GM12878 (cell line): ENCODE results near the gene RPS2. TPM values are rescaled to one million over a fixed set of nuclear protein-coding genes. Genes with fewer than 3 reads are reported as not detected.

Experiments used
- ATAC-seq: fragments of 200-7000 bp; cut with Tn5 transposase; 3 replicates; pipeline ENCODE4 v1.9.1; 2020; ENCODE audit warnings: mild to moderate bottlenecking, moderate library complexity
- BruUV-seq: library from RNA; stranded (reverse); fragments of 400-500 nt; replicated peaks from 2 replicates; lab custom pipeline; 2021; lab: Mats Ljungman, UMichigan
- CTCF ChIA-PET: fragments of 300-600 bp; sonication (Branson Sonifier 250); formaldehyde crosslinking; extraction: SDS; loops from one replicate; lab custom pipeline; 2021; ENCODE audit warnings: inconsistent platforms; lab: Yijun Ruan, JAX
- POLR2A ChIA-PET: fragments of 350-600 bp; formaldehyde crosslinking; extraction: SDS; loops from one replicate; lab custom pipeline; 2021; ENCODE audit warnings: inconsistent platforms; lab: Charles Lee
- RAD21 ChIA-PET: fragments of 300-600 bp; sonication (Branson Sonifier 250); formaldehyde crosslinking; loops from one replicate; lab custom pipeline; 2023; ENCODE audit warnings: antibody characterized with exemption; ENCODE audit not compliant: unreplicated experiment; lab: Charles Lee
- SMC1A ChIA-PET: fragments of 300-600 bp; sonication (Branson Sonifier 250); formaldehyde crosslinking; loops from one replicate; lab custom pipeline; 2023; ENCODE audit not compliant: unreplicated experiment, uncharacterized antibody; lab: Charles Lee
- DNase-seq: peaks from one replicate; pipeline ENCODE4 v3.0.0-alpha.2; 2011; ENCODE audit warnings: low read depth, low spot score
- FAIRE-seq: peaks from 3 replicates; lab custom pipeline; 2011; peaks lifted over from hg19 to GRCh38; lab: Jason Lieb, UNC
- H2AFZ ChIP-seq: 2 replicates; pipeline ENCODE4 v1.6.0; 2011; ENCODE audit warnings: low read depth, low read length, control low read depth; ENCODE audit not compliant: control insufficient read depth
- H3K27ac ChIP-seq: 2 replicates; pipeline ENCODE4 v1.5.1; 2011; ENCODE audit warnings: control low read depth; ENCODE audit not compliant: control insufficient read depth, insufficient read depth
- H3K27me3 ChIP-seq, 2 experiments: replicated peaks in 1 of 2; 2 replicates each; pipeline versions ENCODE4 v1.6.0 to v1.6.1; 2011; ENCODE audit warnings: low read length in 1 of 2; ENCODE audit not compliant: control insufficient read depth in 2 of 2, insufficient read depth in 2 of 2
- H3K36me3 ChIP-seq, 2 experiments: 2 replicates each; pipeline ENCODE4 v1.5.1; 2011; ENCODE audit warnings: low read length in 1 of 2; ENCODE audit not compliant: control insufficient read depth in 2 of 2, insufficient read depth in 2 of 2
- H3K4me1 ChIP-seq: 2 replicates; pipeline ENCODE4 v1.6.1; 2011; ENCODE audit warnings: mild to moderate bottlenecking, low read length, moderate library complexity, mixed read lengths; ENCODE audit not compliant: control insufficient read depth, insufficient read depth
- H3K4me2 ChIP-seq: 2 replicates; pipeline ENCODE4 v1.6.0; 2011; ENCODE audit warnings: control low read depth; ENCODE audit not compliant: control insufficient read depth, insufficient read depth
- H3K4me3 ChIP-seq: fragments of 200-600 bp; sonication (generic); 2 replicates; pipeline ENCODE4 v1.5.1; 2016
- H3K79me2 ChIP-seq: 2 replicates; pipeline ENCODE4 v1.6.0; 2011; ENCODE audit warnings: low read length; ENCODE audit not compliant: control insufficient read depth, insufficient read depth
- H3K9ac ChIP-seq: 2 replicates; pipeline ENCODE4 v1.8.0; 2011; ENCODE audit warnings: low read length, control low read depth, mixed read lengths; ENCODE audit not compliant: control insufficient read depth, insufficient read depth
- H3K9me3 ChIP-seq: replicated peaks from 3 replicates; pipeline ENCODE4 v1.5.1; 2011; ENCODE audit warnings: mild to moderate bottlenecking, low read length; ENCODE audit not compliant: control insufficient read depth, insufficient read depth
- H4K20me1 ChIP-seq: 2 replicates; pipeline ENCODE4 v1.6.0; 2011; ENCODE audit not compliant: control insufficient read depth, insufficient read depth
- ASH2L ChIP-seq: fragments of 300-600, 200-600 bp; sonication (generic); IDR thresholded peaks from 2 replicates; pipeline ENCODE4 v1.6.1; 2017; ENCODE audit warnings: low read depth, mild to moderate bottlenecking, borderline replicate concordance
- ESRRA ChIP-seq: IDR thresholded peaks from 2 replicates; pipeline ENCODE4 v1.6.1; 2012; ENCODE audit warnings: mild to moderate bottlenecking, low read length, improper control_type of control experiment
- ETV6 ChIP-seq, 2 experiments: fragments of 450-650 bp in 1 of 2; IDR thresholded peaks in 1 of 2; conservative IDR thresholded peaks in 1 of 2; 2 replicates each; pipeline ENCODE4 v1.6.1; 2014; ENCODE audit warnings: antibody characterized with exemption in 1 of 2, borderline replicate concordance in 1 of 2, low read depth in 1 of 2, mild to moderate bottlenecking in 1 of 2, moderate library complexity in 1 of 2
- FOXK2 ChIP-seq: fragments of 450-650 bp; IDR thresholded peaks from 2 replicates; pipeline ENCODE4 v1.6.1; 2017; ENCODE audit warnings: mild to moderate bottlenecking, moderate library complexity
- MXI1 ChIP-seq: fragments of 150-350 bp; IDR thresholded peaks from 2 replicates; pipeline ENCODE4 v1.6.1; 2011; ENCODE audit warnings: low read depth, mild to moderate bottlenecking, inconsistent platforms, low read length, improper control_type of control experiment
- NR2F1 ChIP-seq: fragments of 450-650 bp; conservative IDR thresholded peaks from 2 replicates; pipeline ENCODE4 v1.6.1; 2017; ENCODE audit warnings: mild to moderate bottlenecking
- POLR2A ChIP-seq: IDR thresholded peaks from 2 replicates; pipeline ENCODE4 v1.6.1; 2011; ENCODE audit warnings: low read depth, mild to moderate bottlenecking, low read length
- POLR2AphosphoS2 ChIP-seq: IDR thresholded peaks from 2 replicates; pipeline ENCODE4 v1.6.1; 2011; ENCODE audit warnings: low read depth, mild to moderate bottlenecking, low read length, improper control_type of control experiment, moderate library complexity
- RAD51 ChIP-seq: fragments of 450-650 bp; IDR thresholded peaks from 2 replicates; pipeline ENCODE4 v1.6.1; 2016; ENCODE audit warnings: moderate library complexity, mild to moderate bottlenecking, inconsistent platforms
- TAF1 ChIP-seq: IDR thresholded peaks from 2 replicates; pipeline ENCODE4 v1.6.1; 2011; ENCODE audit warnings: mild to moderate bottlenecking, low read depth, low read length, borderline replicate concordance
- ZBED1 ChIP-seq: IDR thresholded peaks from 2 replicates; pipeline ENCODE4 v1.6.1; 2016; ENCODE audit warnings: borderline replicate concordance
- ZBTB4 ChIP-seq: fragments of 450-650 bp; formaldehyde crosslinking; IDR thresholded peaks from 2 replicates; pipeline ENCODE4 v1.4.0; 2022; ENCODE audit warnings: mild to moderate bottlenecking, moderate library complexity
- ZNF207 ChIP-seq: fragments of 450-650 bp; IDR thresholded peaks from 2 replicates; pipeline ENCODE4 v1.6.1; 2014; ENCODE audit warnings: antibody characterized with exemption, mild to moderate bottlenecking, borderline replicate concordance
- ZNF24 ChIP-seq: fragments of 450-650 bp; IDR thresholded peaks from 2 replicates; pipeline ENCODE4 v1.6.1; 2017; ENCODE audit warnings: antibody characterized with exemption, mild to moderate bottlenecking
- WGBS: methylation state at CpG from one replicate; pipeline ENCODE4 v1.1.6; 2016; ENCODE audit warnings: low lambda C conversion rate; ENCODE audit not compliant: insufficient replicate concordance, insufficient coverage; ENCODE audit errors: missing lambda C conversion rate; 5-methylcytosine and 5-hydroxymethylcytosine counted together
- in situ Hi-C: fragments of 300-500 bp; cut with MboI; formaldehyde crosslinking; loops from 9 replicates; pipeline ENCODE4 v1.14.3; 2018; ENCODE audit warnings: mixed read lengths
- intact Hi-C: fragments of 100-400 bp; cut with micrococcal nuclease; formaldehyde crosslinking; loops from one replicate; pipeline ENCODE4 v1.14.2; 2022; ENCODE audit not compliant: unreplicated experiment
- polyA plus RNA-seq, 11 experiments: library from polyadenylated mRNA; depleted of rRNA in 4 of 11; unstranded in 6 of 11; stranded (reverse) in 5 of 11; fragments of >200 nt; fragmentation: Nextera tagmentation in 4 of 11; fragmentation: Illumina TruSeq in 1 of 11; extraction: Ambion mirVana in 4 of 11; extraction: Trizol in 1 of 11; gene quantifications; 1 replicate in 1 of 11; 2 replicates in 10 of 11; pipeline versions ENCODE4 v1.2.1 to v1.2.3, GENCODE V29; 2011 to 2016; ENCODE audit warnings: inconsistent platforms in 2 of 11, missing spikeins in 2 of 11, low read depth in 1 of 11
- total RNA-seq, 4 experiments: library from RNA; depleted of rRNA in 3 of 4; stranded (reverse); fragments of >200 nt in 3 of 4; fragmentation: Illumina TruSeq in 1 of 4; extraction: Trizol in 1 of 4; gene quantifications; 2 replicates each; pipeline versions ENCODE4 v1.2.1 to v1.2.3, GENCODE V29; 2013 to 2021

RPS2 gene
- total and polyA plus RNA-seq, 10 of the 15 experiments (the other 5 are each of a cell fraction or from before 2014, with no cell fraction given) = 1,295 to 7,121 (median 3,933) TPM

- BruUV-seq = TSS peak; percentile 17
- no peak for ATAC-seq
- ChIA-PET CTCF (no interaction called here), SMC1A (no interaction called here), POLR2A (no interaction called here)
- no peaks in the 10 kb centered on the region for H3K9me3 ChIP-seq
- H3K4me2 ChIP-seq = no peak overlapping the region
- no peak overlapping the region for H3K27ac ChIP-seq
- H3K36me3 ChIP-seq = peaks cover 3 to 46% of the 10 kb centered on the region in 2 experiments
- peaks cover 6% of the 10 kb centered on the region for H4K20me1 ChIP-seq
- H2AFZ ChIP-seq = no peak overlapping the region
- no peak overlapping the region for H3K9ac ChIP-seq
- TF ChIP-seq ESRRA = no peak
- peak; percentile 52 for TF ChIP-seq POLR2A
- no peak for TF ChIP-seq FOXK2
- TF ChIP-seq, all 136 proteins: peak for 1
- DNase-seq = no peak
- in situ Hi-C loops = no loop called here
- peaks cover 4% of the 10 kb centered on the region for H3K79me2 ChIP-seq
- RAD21 ChIA-PET = interaction anchor here (0.5 kb wide), 1 partner anchor 451 kb away, joined by 3 read pairs; no protein-coding TSS in a partner anchor
- H3K27me3 ChIP-seq = no peaks in the 10 kb centered on the region
- FAIRE-seq = no peak
- 95% methylated on average over 30 of the region's 39 CpGs for WGBS
- intact Hi-C loops = no loop called here
- H3K4me3 ChIP-seq = no peak overlapping the region
- H3K4me1 ChIP-seq = 0 out of 2 replicates have a peak, but pooled peaks cover under 1% of the 10 kb centered on the region
These were observed 34.5 kb upstream of the RPS2 start for GRCh38 chr16:1998852-1999801.

GRCh38 chr16:1998360-1998835, 33.8 kb upstream of the RPS2 start:
- BruUV-seq = TSS peak; percentile 63
- Histone ChIP-seq H3K9ac (no peak overlapping the region), H3K36me3 (peaks cover 3 to 44% of the 10 kb centered on the region in 2 experiments), H4K20me1 (peaks cover 3% of the 10 kb centered on the region), H3K4me2 (no peak overlapping the region), H2AFZ (no peak overlapping the region), H3K4me3 (no peak overlapping the region), H3K27ac (no peak overlapping the region), H3K79me2 (no peaks in the 10 kb centered on the region; the same call in 1 of the 2 replicates), H3K9me3 (no peaks in the 10 kb centered on the region), H3K4me1 (peaks cover 4% of the 10 kb centered on the region), H3K27me3 (no peaks in the 10 kb centered on the region)
- no peak for DNase-seq
- whole genome bisulfite sequencing = 91% methylated on average over 26 of the region's 27 CpGs
- POLR2A ChIA-PET = no interaction called here
- no peak for FAIRE-seq
- SMC1A ChIA-PET = no interaction called here
- RAD21 ChIA-PET = interaction anchor here (1.0 kb wide), 1 partner anchor 14 kb away, joined by 3 read pairs; the partner anchor contains the start of gene GFER
- no peak for ATAC-seq
- intact Hi-C loops = no loop called here
- in situ Hi-C loops = no loop called here
- CTCF ChIA-PET = no interaction called here
- TF ChIP-seq ESRRA = no peak
- TF ChIP-seq POLR2AphosphoS2 = no peak
- TF ChIP-seq ETV6 (conservative IDR thresholded peaks at IDR 0.05 in 1 of 2, IDR thresholded peaks at IDR 0.05 in 1 of 2; ENCODE audit: borderline replicate concordance in 1 of 2, low read depth in 1 of 2) = no peak
- TF ChIP-seq ZNF207 = no peak
- no peak for TF ChIP-seq NR2F1
- TF ChIP-seq MXI1 = no peak
- TF ChIP-seq RAD51 = no peak
- TF ChIP-seq ZBTB4 (CRISPR knock-in tag) = no peak
- TF ChIP-seq ZNF24 = no peak
- TF ChIP-seq TAF1 = no peak
- TF ChIP-seq ZBED1 = no peak
- TF ChIP-seq ASH2L = no peak
